ENCODE results near the gene DNAJC28.

- TF ChIP-seq CTCF (IDR thresholded peaks at IDR 0.05; ENCODE audit: insufficient read depth, low read depth, low read length) (no peak), EZH2 (IDR thresholded peaks at IDR 0.05; ENCODE audit: insufficient read depth, low read length) (no peak)
Measured at GRCh38 chr21:33478935-33479678, 12.4 kb downstream of the DNAJC28 start.

Data from astrocyte (in vitro differentiated cells and primary cell).